OCI-LY1 (cell line): Measurements from ENCODE around the gene HOXB13.

Experiments
- H2AFZ ChIP-seq: fragments of 200-600 bp; sonication (generic), shearing (Covaris generic); 2 replicates; pipeline ENCODE4 v1.6.0; 2014; ENCODE audit warnings: antibody characterized with exemption, mild to moderate bottlenecking, low read length
- H3F3A ChIP-seq: fragments of 200-600 bp; sonication (generic), shearing (Covaris generic); 2 replicates; pipeline ENCODE4 v1.6.0; 2014; ENCODE audit warnings: mild to moderate bottlenecking, antibody characterized with exemption, low read length, moderate library complexity; ENCODE audit not compliant: insufficient read depth
- H3K27ac ChIP-seq: fragments of 200-600 bp; sonication (generic); 2 replicates; pipeline ENCODE4 v1.5.1; 2014; ENCODE audit warnings: low read length, mixed run types, mild to moderate bottlenecking, low read depth; ENCODE audit not compliant: poor library complexity, severe bottlenecking
- H3K27me3 ChIP-seq: fragments of 200-600 bp; sonication (generic); 2 replicates; pipeline ENCODE4 v1.6.0; 2014; ENCODE audit warnings: antibody characterized with exemption, mild to moderate bottlenecking, low read length, moderate library complexity; ENCODE audit not compliant: insufficient read depth
- H3K36me3 ChIP-seq: fragments of 200-600 bp; sonication (generic); 2 replicates; pipeline ENCODE4 v1.6.1; 2014; ENCODE audit warnings: mild to moderate bottlenecking, antibody characterized with exemption, low read length, moderate library complexity, mixed read lengths; ENCODE audit not compliant: insufficient read depth
- H3K4me1 ChIP-seq: fragments of 200-600 bp; sonication (generic); 2 replicates; pipeline ENCODE4 v1.5.1; 2014; ENCODE audit warnings: mild to moderate bottlenecking, low read length, moderate library complexity; ENCODE audit not compliant: insufficient read depth, severe bottlenecking
- H3K4me2 ChIP-seq: fragments of 200-600 bp; sonication (generic), shearing (Covaris generic); 2 replicates; pipeline ENCODE4 v1.6.1; 2014; ENCODE audit warnings: low read length
- H3K4me3 ChIP-seq: fragments of 200-600 bp; sonication (generic); 2 replicates; pipeline ENCODE4 v1.5.1; 2014; ENCODE audit warnings: low read length, low read depth, mild to moderate bottlenecking, mixed read lengths; ENCODE audit not compliant: poor library complexity, severe bottlenecking
- H3K79me2 ChIP-seq: fragments of 200-600 bp; shearing (Covaris generic); 2 replicates; pipeline ENCODE4 v1.6.1; 2016; ENCODE audit warnings: mixed run types, low read length, mixed read lengths; ENCODE audit not compliant: insufficient read depth
- H3K9ac ChIP-seq: fragments of 200-600 bp; sonication (generic), shearing (Covaris generic); 2 replicates; pipeline ENCODE4 v1.6.1; 2014; ENCODE audit warnings: mild to moderate bottlenecking, low read length, mixed read lengths
- H3K9me2 ChIP-seq: fragments of 200-600 bp; sonication (generic), shearing (Covaris generic); 2 replicates; pipeline ENCODE4 v1.6.1; 2014; ENCODE audit warnings: low read depth, mild to moderate bottlenecking, low read length, mixed read lengths
- H3K9me3 ChIP-seq: fragments of 200-600 bp; shearing (Covaris generic); 2 replicates; pipeline ENCODE4 v1.6.1; 2014; ENCODE audit warnings: low read length, mixed read lengths
- H4K20me1 ChIP-seq: fragments of 200-600 bp; sonication (generic), shearing (Covaris generic); 2 replicates; pipeline ENCODE4 v1.6.0; 2016; ENCODE audit warnings: mild to moderate bottlenecking, low read length; ENCODE audit not compliant: insufficient read depth
- CTCF ChIP-seq: fragments of 200-600 bp; sonication (generic), shearing (Covaris generic); IDR thresholded peaks from 2 replicates; pipeline ENCODE4 v1.5.1; 2017; ENCODE audit warnings: mild to moderate bottlenecking, antibody characterized with exemption, low read length, moderate library complexity, mixed read lengths
- EZH2 ChIP-seq: fragments of 200-600 bp; sonication (generic), shearing (Covaris generic); IDR thresholded peaks from 2 replicates; pipeline ENCODE4 v1.8.0; 2017; ENCODE audit warnings: borderline replicate concordance, mixed run types, mild to moderate bottlenecking, antibody characterized with exemption, low read length, moderate library complexity, mixed read lengths

Gene HOXB13

GRCh38 chr17:48731355-48731754, 2.8 kb upstream of the HOXB13 start:
- H3K9me2 ChIP-seq, result no peaks in the 10 kb centered on the region
- TF ChIP-seq CTCF, result no peak
- TF ChIP-seq EZH2, result no peak
- no peak overlapping the region for H3K4me3 ChIP-seq
- no peaks in the 10 kb centered on the region for H3K79me2 ChIP-seq
- H3K27ac ChIP-seq, result no peak overlapping the region
- no peak overlapping the region for H3K4me2 ChIP-seq
- H3K36me3 ChIP-seq, result no peaks in the 10 kb centered on the region
- H3F3A ChIP-seq, result no peaks in the 10 kb centered on the region
- no peaks in the 10 kb centered on the region for H3K4me1 ChIP-seq
- no peaks in the 10 kb centered on the region for H4K20me1 ChIP-seq
- no peaks in the 10 kb centered on the region for H3K9me3 ChIP-seq
- no peak overlapping the region for H2AFZ ChIP-seq
- H3K9ac ChIP-seq, result no peak overlapping the region
- peaks cover 5% of the 10 kb centered on the region; the same call in 1 of the 2 replicates for H3K27me3 ChIP-seq

- no peaks in the 10 kb centered on the region for H4K20me1 ChIP-seq
- no peaks in the 10 kb centered on the region for H3K9me2 ChIP-seq
- no peak overlapping the region for H3K27ac ChIP-seq
- H3K9me3 ChIP-seq, result no peaks in the 10 kb centered on the region
- no peak overlapping the region for H2AFZ ChIP-seq
- no peaks in the 10 kb centered on the region for H3F3A ChIP-seq
- H3K9ac ChIP-seq, result no peak overlapping the region
- H3K4me3 ChIP-seq, result no peak overlapping the region
- H3K79me2 ChIP-seq, result no peaks in the 10 kb centered on the region
- H3K36me3 ChIP-seq, result no peaks in the 10 kb centered on the region
- H3K27me3 ChIP-seq, result peaks cover 5% of the 10 kb centered on the region; the same call in 1 of the 2 replicates
- no peak overlapping the region for H3K4me2 ChIP-seq
- TF ChIP-seq CTCF (no peak), EZH2 (no peak)
- no peaks in the 10 kb centered on the region for H3K4me1 ChIP-seq
Measured at GRCh38 chr17:48730240-48730550, 1.6 kb upstream of the HOXB13 start.

GRCh38 chr17:48729335-48730239, 1.0 kb upstream of the HOXB13 start:
- no peak for TF ChIP-seq CTCF
- no peak for TF ChIP-seq EZH2
- H3K4me3 ChIP-seq, result no peak overlapping the region
- no peaks in the 10 kb centered on the region for H3K9me3 ChIP-seq
- no peak overlapping the region for H3K27ac ChIP-seq
- H3K36me3 ChIP-seq, result no peaks in the 10 kb centered on the region
- no peaks in the 10 kb centered on the region for H4K20me1 ChIP-seq
- H3K27me3 ChIP-seq, result peaks cover 4% of the 10 kb centered on the region; the same call in 1 of the 2 replicates
- H3K4me1 ChIP-seq, result no peaks in the 10 kb centered on the region
- no peaks in the 10 kb centered on the region for H3F3A ChIP-seq
- H2AFZ ChIP-seq, result no peak overlapping the region
- no peak overlapping the region for H3K4me2 ChIP-seq
- no peaks in the 10 kb centered on the region for H3K9me2 ChIP-seq
- no peak overlapping the region for H3K9ac ChIP-seq
- no peaks in the 10 kb centered on the region for H3K79me2 ChIP-seq
